ENCODE data around the gene ABCB9.

DNA sequence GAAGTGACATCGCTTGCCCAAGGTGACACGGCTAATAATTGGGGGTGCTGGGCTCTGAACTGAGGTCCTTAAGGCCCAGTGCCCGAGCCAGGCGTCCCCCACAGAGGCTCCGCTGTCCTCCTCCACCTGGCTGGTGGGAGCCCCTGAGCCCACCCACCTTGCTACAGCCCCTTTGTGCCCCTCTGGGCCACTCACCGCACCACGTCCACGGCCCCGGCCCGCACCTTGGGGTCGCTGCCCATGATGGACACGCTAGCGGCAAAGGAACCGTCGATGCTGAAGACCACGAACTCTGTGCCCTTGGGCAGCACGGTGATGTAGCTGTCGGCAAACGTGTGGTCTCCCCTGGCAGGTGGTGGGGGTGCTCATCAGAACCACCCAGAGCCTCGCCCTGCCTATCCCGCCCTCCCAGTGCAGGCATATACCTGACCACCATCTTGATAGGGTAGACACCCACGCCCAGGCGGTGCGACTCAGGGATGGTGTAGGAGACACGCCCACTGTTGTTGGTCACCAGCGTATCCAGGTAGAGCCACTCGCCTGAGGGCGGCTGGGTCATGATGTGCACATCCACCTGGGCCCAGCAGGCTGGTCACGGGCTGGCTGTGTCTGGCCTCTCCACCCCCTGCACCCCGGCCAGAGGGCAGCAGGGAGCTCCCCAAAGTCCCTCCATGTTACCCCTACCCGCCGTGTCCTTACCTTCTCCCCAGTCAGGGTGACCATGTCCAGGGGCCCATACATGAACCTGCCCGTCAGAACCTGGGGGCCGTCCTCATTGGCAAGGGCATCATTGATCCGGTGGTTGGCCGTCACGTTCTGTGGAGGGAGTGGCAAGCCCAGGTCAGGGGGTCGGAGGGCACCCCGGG is 21.1 kb upstream of the ABCB9 start:
- no peak for TF ChIP-seq ELF1 (IDR thresholded peaks at IDR 0.05; ENCODE audit: borderline replicate concordance, low read depth)
- TF ChIP-seq, protein P1, sequence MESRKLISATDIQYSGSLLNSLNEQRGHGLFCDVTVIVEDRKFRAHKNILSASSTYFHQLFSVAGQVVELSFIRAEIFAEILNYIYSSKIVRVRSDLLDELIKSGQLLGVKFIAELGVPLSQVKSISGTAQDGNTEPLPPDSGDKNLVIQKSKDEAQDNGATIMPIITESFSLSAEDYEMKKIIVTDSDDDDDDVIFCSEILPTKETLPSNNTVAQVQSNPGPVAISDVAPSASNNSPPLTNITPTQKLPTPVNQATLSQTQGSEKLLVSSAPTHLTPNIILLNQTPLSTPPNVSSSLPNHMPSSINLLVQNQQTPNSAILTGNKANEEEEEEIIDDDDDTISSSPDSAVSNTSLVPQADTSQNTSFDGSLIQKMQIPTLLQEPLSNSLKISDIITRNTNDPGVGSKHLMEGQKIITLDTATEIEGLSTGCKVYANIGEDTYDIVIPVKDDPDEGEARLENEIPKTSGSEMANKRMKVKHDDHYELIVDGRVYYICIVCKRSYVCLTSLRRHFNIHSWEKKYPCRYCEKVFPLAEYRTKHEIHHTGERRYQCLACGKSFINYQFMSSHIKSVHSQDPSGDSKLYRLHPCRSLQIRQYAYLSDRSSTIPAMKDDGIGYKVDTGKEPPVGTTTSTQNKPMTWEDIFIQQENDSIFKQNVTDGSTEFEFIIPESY (IDR thresholded peaks at IDR 0.05; ENCODE audit: extremely low read depth, insufficient replicate concordance, low read length), result no peak
- TF ChIP-seq, protein P2, sequence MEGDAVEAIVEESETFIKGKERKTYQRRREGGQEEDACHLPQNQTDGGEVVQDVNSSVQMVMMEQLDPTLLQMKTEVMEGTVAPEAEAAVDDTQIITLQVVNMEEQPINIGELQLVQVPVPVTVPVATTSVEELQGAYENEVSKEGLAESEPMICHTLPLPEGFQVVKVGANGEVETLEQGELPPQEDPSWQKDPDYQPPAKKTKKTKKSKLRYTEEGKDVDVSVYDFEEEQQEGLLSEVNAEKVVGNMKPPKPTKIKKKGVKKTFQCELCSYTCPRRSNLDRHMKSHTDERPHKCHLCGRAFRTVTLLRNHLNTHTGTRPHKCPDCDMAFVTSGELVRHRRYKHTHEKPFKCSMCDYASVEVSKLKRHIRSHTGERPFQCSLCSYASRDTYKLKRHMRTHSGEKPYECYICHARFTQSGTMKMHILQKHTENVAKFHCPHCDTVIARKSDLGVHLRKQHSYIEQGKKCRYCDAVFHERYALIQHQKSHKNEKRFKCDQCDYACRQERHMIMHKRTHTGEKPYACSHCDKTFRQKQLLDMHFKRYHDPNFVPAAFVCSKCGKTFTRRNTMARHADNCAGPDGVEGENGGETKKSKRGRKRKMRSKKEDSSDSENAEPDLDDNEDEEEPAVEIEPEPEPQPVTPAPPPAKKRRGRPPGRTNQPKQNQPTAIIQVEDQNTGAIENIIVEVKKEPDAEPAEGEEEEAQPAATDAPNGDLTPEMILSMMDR (IDR thresholded peaks at IDR 0.05 in 2 of 3, conservative IDR thresholded peaks at IDR 0.05 in 1 of 3; ENCODE audit: borderline replicate concordance in 1 of 3, insufficient read depth in 1 of 3, low read depth in 2 of 3, low read length in 2 of 3), result no peak

Data from HCT116 (cell line).